ENCODE measurements around the gene HPCAL1. TPM values are rescaled to one million over a fixed set of nuclear protein-coding genes. Genes with fewer than 3 reads are reported as not detected.

Gene HPCAL1
- total RNA-seq, 1 donor from 2014 or later = 9.0 TPM

GRCh38 chr2:10324095-10324832 is 21.6 kb downstream of the HPCAL1 start:
- DNase-seq (ENCODE audit: low read depth) = no peak

GRCh38 chr2:10325278-10326145 is 22.8 kb downstream of the HPCAL1 start:
- no peak for FAIRE-seq
- no peaks in the 10 kb centered on the region for H3K27me3 ChIP-seq (ENCODE audit: control insufficient read depth, insufficient read depth, low read length)
- no peak for TF ChIP-seq CTCF (IDR thresholded peaks at IDR 0.05; ENCODE audit: insufficient read depth, low read length, severe bottlenecking)
- no peak for DNase-seq (ENCODE audit: low read depth)
- H3K36me3 ChIP-seq (ENCODE audit: control insufficient read depth, insufficient read depth, low read length) = no peaks in the 10 kb centered on the region
- no peak overlapping the region for H3K4me3 ChIP-seq (ENCODE audit: low read depth, low read length)

More at GRCh38 chr2:10324095-10324832, 21.6 kb downstream of the HPCAL1 start:
- TF ChIP-seq CTCF (IDR thresholded peaks at IDR 0.05; ENCODE audit: insufficient read depth, low read length, severe bottlenecking) = no peak
- Histone ChIP-seq H3K4me3 (ENCODE audit: low read depth, low read length) (no peak overlapping the region), H3K27me3 (ENCODE audit: control insufficient read depth, insufficient read depth, low read length) (no peaks in the 10 kb centered on the region), H3K36me3 (ENCODE audit: control insufficient read depth, insufficient read depth, low read length) (no peaks in the 10 kb centered on the region)
- no peak for FAIRE-seq

- TF ChIP-seq CTCF (IDR thresholded peaks at IDR 0.05; ENCODE audit: insufficient read depth, low read length, severe bottlenecking) = no peak
- H3K4me3 ChIP-seq (ENCODE audit: low read depth, low read length) = no peak overlapping the region
- no peak for DNase-seq (ENCODE audit: low read depth)
- no peak for FAIRE-seq
- no peaks in the 10 kb centered on the region for H3K27me3 ChIP-seq (ENCODE audit: control insufficient read depth, insufficient read depth, low read length)
- no peaks in the 10 kb centered on the region for H3K36me3 ChIP-seq (ENCODE audit: control insufficient read depth, insufficient read depth, low read length)
Measured at GRCh38 chr2:10326151-10326616, 23.5 kb downstream of the HPCAL1 start.

GRCh38 chr2:10326707-10327594 is 24.2 kb downstream of the HPCAL1 start:
- Histone ChIP-seq H3K27me3 (ENCODE audit: control insufficient read depth, insufficient read depth, low read length) (no peaks in the 10 kb centered on the region), H3K36me3 (ENCODE audit: control insufficient read depth, insufficient read depth, low read length) (no peaks in the 10 kb centered on the region), H3K4me3 (ENCODE audit: low read depth, low read length) (no peak overlapping the region)
- no peak for DNase-seq (ENCODE audit: low read depth)
- TF ChIP-seq CTCF (IDR thresholded peaks at IDR 0.05; ENCODE audit: insufficient read depth, low read length, severe bottlenecking) = no peak
- no peak for FAIRE-seq

GRCh38 chr2:10327896-10328669 is 25.4 kb downstream of the HPCAL1 start:
- DNase-seq (ENCODE audit: low read depth) = no peak
- no peaks in the 10 kb centered on the region for H3K27me3 ChIP-seq (ENCODE audit: control insufficient read depth, insufficient read depth, low read length)
- H3K4me3 ChIP-seq (ENCODE audit: low read depth, low read length) = no peak overlapping the region
- no peaks in the 10 kb centered on the region for H3K36me3 ChIP-seq (ENCODE audit: control insufficient read depth, insufficient read depth, low read length)
- no peak for TF ChIP-seq CTCF (IDR thresholded peaks at IDR 0.05; ENCODE audit: insufficient read depth, low read length, severe bottlenecking)
- no peak for FAIRE-seq

Data from bronchial epithelial cell (primary cell).